OCI-LY1 (cell line): ENCODE data around the gene TVP23A.
A peak's percentile ranks its signal among the peaks of the same experiment; 100 is the strongest.

ENCODE experiments used
- H2AFZ ChIP-seq: fragments of 200-600 bp; sonication (generic), shearing (Covaris generic); 2 replicates; pipeline ENCODE4 v1.6.0; 2014; ENCODE audit warnings: antibody characterized with exemption, mild to moderate bottlenecking, low read length
- H3F3A ChIP-seq: fragments of 200-600 bp; sonication (generic), shearing (Covaris generic); 2 replicates; pipeline ENCODE4 v1.6.0; 2014; ENCODE audit warnings: mild to moderate bottlenecking, antibody characterized with exemption, low read length, moderate library complexity; ENCODE audit not compliant: insufficient read depth
- H3K27ac ChIP-seq: fragments of 200-600 bp; sonication (generic); 2 replicates; pipeline ENCODE4 v1.5.1; 2014; ENCODE audit warnings: low read length, mixed run types, mild to moderate bottlenecking, low read depth; ENCODE audit not compliant: poor library complexity, severe bottlenecking
- H3K27me3 ChIP-seq: fragments of 200-600 bp; sonication (generic); 2 replicates; pipeline ENCODE4 v1.6.0; 2014; ENCODE audit warnings: antibody characterized with exemption, mild to moderate bottlenecking, low read length, moderate library complexity; ENCODE audit not compliant: insufficient read depth
- H3K36me3 ChIP-seq: fragments of 200-600 bp; sonication (generic); 2 replicates; pipeline ENCODE4 v1.6.1; 2014; ENCODE audit warnings: mild to moderate bottlenecking, antibody characterized with exemption, low read length, moderate library complexity, mixed read lengths; ENCODE audit not compliant: insufficient read depth
- H3K4me1 ChIP-seq: fragments of 200-600 bp; sonication (generic); 2 replicates; pipeline ENCODE4 v1.5.1; 2014; ENCODE audit warnings: mild to moderate bottlenecking, low read length, moderate library complexity; ENCODE audit not compliant: insufficient read depth, severe bottlenecking
- H3K4me2 ChIP-seq: fragments of 200-600 bp; sonication (generic), shearing (Covaris generic); 2 replicates; pipeline ENCODE4 v1.6.1; 2014; ENCODE audit warnings: low read length
- H3K4me3 ChIP-seq: fragments of 200-600 bp; sonication (generic); 2 replicates; pipeline ENCODE4 v1.5.1; 2014; ENCODE audit warnings: low read length, low read depth, mild to moderate bottlenecking, mixed read lengths; ENCODE audit not compliant: poor library complexity, severe bottlenecking
- H3K79me2 ChIP-seq: fragments of 200-600 bp; shearing (Covaris generic); 2 replicates; pipeline ENCODE4 v1.6.1; 2016; ENCODE audit warnings: mixed run types, low read length, mixed read lengths; ENCODE audit not compliant: insufficient read depth
- H3K9ac ChIP-seq: fragments of 200-600 bp; sonication (generic), shearing (Covaris generic); 2 replicates; pipeline ENCODE4 v1.6.1; 2014; ENCODE audit warnings: mild to moderate bottlenecking, low read length, mixed read lengths
- H3K9me2 ChIP-seq: fragments of 200-600 bp; sonication (generic), shearing (Covaris generic); 2 replicates; pipeline ENCODE4 v1.6.1; 2014; ENCODE audit warnings: low read depth, mild to moderate bottlenecking, low read length, mixed read lengths
- H3K9me3 ChIP-seq: fragments of 200-600 bp; shearing (Covaris generic); 2 replicates; pipeline ENCODE4 v1.6.1; 2014; ENCODE audit warnings: low read length, mixed read lengths
- H4K20me1 ChIP-seq: fragments of 200-600 bp; sonication (generic), shearing (Covaris generic); 2 replicates; pipeline ENCODE4 v1.6.0; 2016; ENCODE audit warnings: mild to moderate bottlenecking, low read length; ENCODE audit not compliant: insufficient read depth
- EZH2 ChIP-seq: fragments of 200-600 bp; sonication (generic), shearing (Covaris generic); IDR thresholded peaks from 2 replicates; pipeline ENCODE4 v1.8.0; 2017; ENCODE audit warnings: borderline replicate concordance, mixed run types, mild to moderate bottlenecking, antibody characterized with exemption, low read length, moderate library complexity, mixed read lengths
- TF ChIP-seq, protein P1 (sequence below): fragments of 200-600 bp; sonication (generic), shearing (Covaris generic); IDR thresholded peaks from 2 replicates; pipeline ENCODE4 v1.5.1; 2017; ENCODE audit warnings: mild to moderate bottlenecking, antibody characterized with exemption, low read length, moderate library complexity, mixed read lengths

The TVP23A gene

DNA sequence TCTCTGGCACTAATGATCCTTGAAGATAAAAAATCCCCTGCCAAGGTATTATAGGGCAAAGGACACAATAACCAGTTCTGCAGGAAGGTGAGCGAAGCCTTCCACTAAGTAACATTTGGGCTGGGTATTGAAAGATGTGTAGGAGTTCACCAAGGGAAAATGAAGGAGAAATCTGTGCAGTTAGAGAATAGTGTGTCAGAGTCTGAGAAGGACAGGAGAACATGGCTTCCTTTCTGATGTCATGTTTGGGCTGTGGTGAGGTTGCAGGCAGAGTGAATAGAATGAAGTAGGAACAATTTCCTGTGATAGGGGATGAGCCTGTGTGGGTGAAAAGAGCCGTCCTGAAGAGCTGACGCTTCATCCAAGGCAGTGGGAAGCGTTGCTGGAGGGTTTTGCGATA is 34.4 kb upstream of the TVP23A start:
- H3K27me3 ChIP-seq = no peaks in the 10 kb centered on the region
- peaks cover 11% of the 10 kb centered on the region for H3K4me1 ChIP-seq
- H2AFZ ChIP-seq = no peak overlapping the region
- H3K9me2 ChIP-seq = no peaks in the 10 kb centered on the region
- H3K79me2 ChIP-seq = no peaks in the 10 kb centered on the region
- peaks cover 4% of the 10 kb centered on the region; the same call in 1 of the 2 replicates for H3K36me3 ChIP-seq
- H3K9ac ChIP-seq = no peak overlapping the region
- no peak overlapping the region for H3K4me2 ChIP-seq
- H3F3A ChIP-seq = no peaks in the 10 kb centered on the region
- H3K27ac ChIP-seq = no peak overlapping the region
- TF ChIP-seq, protein P1, sequence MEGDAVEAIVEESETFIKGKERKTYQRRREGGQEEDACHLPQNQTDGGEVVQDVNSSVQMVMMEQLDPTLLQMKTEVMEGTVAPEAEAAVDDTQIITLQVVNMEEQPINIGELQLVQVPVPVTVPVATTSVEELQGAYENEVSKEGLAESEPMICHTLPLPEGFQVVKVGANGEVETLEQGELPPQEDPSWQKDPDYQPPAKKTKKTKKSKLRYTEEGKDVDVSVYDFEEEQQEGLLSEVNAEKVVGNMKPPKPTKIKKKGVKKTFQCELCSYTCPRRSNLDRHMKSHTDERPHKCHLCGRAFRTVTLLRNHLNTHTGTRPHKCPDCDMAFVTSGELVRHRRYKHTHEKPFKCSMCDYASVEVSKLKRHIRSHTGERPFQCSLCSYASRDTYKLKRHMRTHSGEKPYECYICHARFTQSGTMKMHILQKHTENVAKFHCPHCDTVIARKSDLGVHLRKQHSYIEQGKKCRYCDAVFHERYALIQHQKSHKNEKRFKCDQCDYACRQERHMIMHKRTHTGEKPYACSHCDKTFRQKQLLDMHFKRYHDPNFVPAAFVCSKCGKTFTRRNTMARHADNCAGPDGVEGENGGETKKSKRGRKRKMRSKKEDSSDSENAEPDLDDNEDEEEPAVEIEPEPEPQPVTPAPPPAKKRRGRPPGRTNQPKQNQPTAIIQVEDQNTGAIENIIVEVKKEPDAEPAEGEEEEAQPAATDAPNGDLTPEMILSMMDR = no peak
- TF ChIP-seq EZH2 = no peak
- H4K20me1 ChIP-seq = no peaks in the 10 kb centered on the region
- no peak overlapping the region for H3K4me3 ChIP-seq
- no peaks in the 10 kb centered on the region for H3K9me3 ChIP-seq

DNA sequence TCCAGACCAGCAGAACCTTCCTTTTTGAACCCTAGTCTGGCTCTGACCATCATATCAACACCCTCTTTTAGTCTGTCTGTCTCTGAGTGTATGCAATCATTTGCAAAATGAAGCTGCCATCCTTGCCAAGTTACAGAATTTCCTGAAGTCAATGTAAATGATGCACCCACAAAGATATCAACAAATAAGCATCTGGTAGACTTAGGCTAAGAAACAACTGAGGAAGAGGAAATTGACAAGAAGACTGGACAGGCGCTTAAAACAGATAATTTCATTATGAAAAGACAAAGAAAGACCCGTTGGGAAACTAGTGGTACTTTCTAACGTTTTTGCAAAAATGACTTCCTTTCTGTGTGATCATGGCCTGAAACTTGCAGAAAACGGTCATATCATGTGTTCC is 33.7 kb upstream of the TVP23A start:
- Histone ChIP-seq H4K20me1 (no peaks in the 10 kb centered on the region), H3K4me2 (no peak overlapping the region), H3K79me2 (no peaks in the 10 kb centered on the region), H3K9me2 (no peaks in the 10 kb centered on the region), H3K9ac (no peak overlapping the region), H3F3A (no peaks in the 10 kb centered on the region), H3K4me1 (peaks cover 11% of the 10 kb centered on the region), H3K27ac (peak overlapping the region; percentile 5), H3K27me3 (no peaks in the 10 kb centered on the region), H3K4me3 (no peak overlapping the region), H3K9me3 (no peaks in the 10 kb centered on the region), H3K36me3 (peaks cover 4% of the 10 kb centered on the region; the same call in 1 of the 2 replicates), H2AFZ (no peak overlapping the region)
- TF ChIP-seq EZH2 = no peak
- TF ChIP-seq, protein P1 = no peak

DNA sequence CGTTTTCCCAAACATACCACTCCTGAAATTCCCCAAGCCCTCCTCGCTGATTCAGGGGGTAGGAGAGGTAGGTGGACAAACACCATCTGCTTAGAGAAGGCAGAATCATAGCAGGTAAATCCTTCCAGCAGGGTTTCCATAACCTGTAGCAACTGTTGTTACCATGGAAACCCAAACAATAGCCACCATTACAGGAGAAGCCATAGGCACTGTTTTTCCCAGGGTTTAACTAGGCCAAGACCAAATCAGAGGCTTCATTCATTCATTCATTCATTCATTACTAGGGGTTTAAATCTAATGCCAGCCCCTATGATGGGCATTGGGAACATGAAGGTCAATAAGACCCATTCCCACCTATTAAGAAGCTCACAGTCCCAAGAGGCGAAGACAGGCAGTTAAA is 32.9 kb upstream of the TVP23A start:
- TF ChIP-seq, protein P1 = no peak
- no peak for TF ChIP-seq EZH2
- no peak overlapping the region for H3K4me2 ChIP-seq

More for the DNA sequence above, 32.9 kb upstream of the TVP23A start:
- Histone ChIP-seq H3K9me2 (no peaks in the 10 kb centered on the region), H3K4me3 (no peak overlapping the region), H3K9ac (no peak overlapping the region), H3K9me3 (no peaks in the 10 kb centered on the region), H3K4me1 (peaks cover 11% of the 10 kb centered on the region), H3F3A (no peaks in the 10 kb centered on the region), H2AFZ (no peak overlapping the region), H3K27me3 (no peaks in the 10 kb centered on the region), H4K20me1 (no peaks in the 10 kb centered on the region), H3K79me2 (no peaks in the 10 kb centered on the region), H3K27ac (no peak overlapping the region), H3K36me3 (peaks cover 4% of the 10 kb centered on the region; the same call in 1 of the 2 replicates)
